HG03139 (cell line): ENCODE measurements around the gene CADM1.

Experiments used
- ATAC-seq: cut with Tn5 transposase; IDR thresholded peaks from one replicate; pipeline ENCODE4 v1.9.1; 2021; ENCODE audit not compliant: unreplicated experiment

CADM1 gene

GRCh38 chr11:115452241-115452640, 52.0 kb downstream of the CADM1 start:
- no peak for ATAC-seq

GRCh38 chr11:115450519-115450918, 53.7 kb downstream of the CADM1 start:
- ATAC-seq, result no peak

- ATAC-seq, result no peak
Observed at GRCh38 chr11:115447273-115447864, 56.8 kb downstream of the CADM1 start.

- no peak for ATAC-seq
Observed at GRCh38 chr11:115446214-115446613, 58.0 kb downstream of the CADM1 start.

GRCh38 chr11:115444542-115444941, 59.7 kb downstream of the CADM1 start:
- no peak for ATAC-seq

- ATAC-seq, result no peak
Observed at GRCh38 chr11:115439969-115440540, 64.2 kb downstream of the CADM1 start.

- ATAC-seq, result no peak
Observed at GRCh38 chr11:115439385-115439784, 64.8 kb downstream of the CADM1 start.

- no peak for ATAC-seq
Observed at GRCh38 chr11:115437902-115438575, 66.2 kb downstream of the CADM1 start.

- ATAC-seq, result no peak
Observed at GRCh38 chr11:115430345-115430744, 73.9 kb downstream of the CADM1 start.

- no peak for ATAC-seq
Observed at GRCh38 chr11:115428306-115428705, 75.9 kb downstream of the CADM1 start.

GRCh38 chr11:115425816-115426215, 78.4 kb downstream of the CADM1 start:
- no peak for ATAC-seq

GRCh38 chr11:115425250-115425649, 79.0 kb downstream of the CADM1 start:
- ATAC-seq, result no peak

GRCh38 chr11:115423728-115424459, 80.3 kb downstream of the CADM1 start:
- ATAC-seq, result no peak

- ATAC-seq, result no peak
Observed at GRCh38 chr11:115421992-115422689, 82.1 kb downstream of the CADM1 start.

- ATAC-seq, result no peak
Observed at GRCh38 chr11:115421352-115421991, 82.7 kb downstream of the CADM1 start.

GRCh38 chr11:115420505-115420904, 83.7 kb downstream of the CADM1 start:
- no peak for ATAC-seq

GRCh38 chr11:115418626-115419025, 85.6 kb downstream of the CADM1 start:
- ATAC-seq, result no peak

GRCh38 chr11:115418081-115418480, 86.1 kb downstream of the CADM1 start:
- no peak for ATAC-seq

- ATAC-seq, result no peak
Observed at GRCh38 chr11:115411120-115411519, 93.1 kb downstream of the CADM1 start.

GRCh38 chr11:115409691-115410220, 94.5 kb downstream of the CADM1 start:
- ATAC-seq, result no peak
